HepG2 (cell line): Measurements from ENCODE around the gene DCAF6. TPM values are rescaled to one million over a fixed set of nuclear protein-coding genes. Genes with fewer than 3 reads are reported as not detected.

Experiments used
- ERF ChIP-seq: IDR thresholded peaks from 2 replicates; pipeline ENCODE4 v1.6.1; 2018; ENCODE audit warnings: missing biosample characterization, missing genetic modification reagents
- KAT7 ChIP-seq: IDR thresholded peaks from 2 replicates; pipeline ENCODE4 v1.6.1; 2018; ENCODE audit warnings: borderline replicate concordance, missing compliant biosample characterization
- KLF13 ChIP-seq: sonication (generic); formaldehyde crosslinking; IDR thresholded peaks from 2 replicates; pipeline ENCODE4 v1.4.0; 2020; ENCODE audit warnings: mild to moderate bottlenecking, missing genetic modification reagents
- MED1 ChIP-seq: sonication (generic); formaldehyde crosslinking; IDR thresholded peaks from 2 replicates; pipeline ENCODE4 v1.4.0; 2020; ENCODE audit warnings: missing genetic modification reagents
- SMYD3 ChIP-seq: sonication (generic); formaldehyde crosslinking; IDR thresholded peaks from 2 replicates; pipeline ENCODE4 v1.8.1; 2023; ENCODE audit warnings: mild to moderate bottlenecking, missing genetic modification reagents
- THAP11 ChIP-seq: IDR thresholded peaks from 2 replicates; pipeline ENCODE4 v1.6.1; 2016; ENCODE audit warnings: missing biosample characterization, missing genetic modification reagents
- ZBTB7B ChIP-seq: sonication (generic); formaldehyde crosslinking; IDR thresholded peaks from 2 replicates; pipeline ENCODE4 v1.4.0; 2020; ENCODE audit warnings: missing genetic modification reagents
- ZNF337 ChIP-seq: sonication (generic); formaldehyde crosslinking; IDR thresholded peaks from 2 replicates; pipeline ENCODE4 v1.5.1; 2020; ENCODE audit warnings: missing genetic modification reagents, low read depth, mild to moderate bottlenecking, borderline replicate concordance
- ZSCAN21 ChIP-seq: sonication (generic); formaldehyde crosslinking; IDR thresholded peaks from 2 replicates; pipeline ENCODE4 v1.8.0; 2022; ENCODE audit warnings: mild to moderate bottlenecking, missing genetic modification reagents, moderate library complexity, borderline replicate concordance
- polyA plus RNA-seq, 8 experiments: library from polyadenylated mRNA; depleted of rRNA in 3 of 8; stranded (reverse) in 7 of 8; unstranded in 1 of 8; fragments of >200 nt; fragmentation: Illumina TruSeq in 4 of 8; extraction: Trizol in 4 of 8; gene quantifications; 2 replicates each; pipeline versions ENCODE4 v1.2.1 to v1.2.3, GENCODE V29; 2011 to 2016; ENCODE audit warnings: low read depth in 4 of 8, missing spikeins in 1 of 8, mixed read lengths in 1 of 8; ENCODE audit not compliant: insufficient read depth in 1 of 8
- total RNA-seq, 5 experiments: library from RNA; depleted of rRNA; stranded (reverse); fragments of >200 nt; fragmentation: Illumina TruSeq; extraction: Trizol; gene quantifications; 2 replicates each; pipeline ENCODE4 v1.2.3, GENCODE V29; 2016; ENCODE audit warnings: low read depth in 1 of 5
- TF ChIP-seq, protein P1 (sequence below): sonication (generic); formaldehyde crosslinking; IDR thresholded peaks from 2 replicates; pipeline ENCODE4 v1.5.1; 2020; ENCODE audit warnings: mild to moderate bottlenecking, missing genetic modification reagents, borderline replicate concordance
- TF ChIP-seq, protein P2 (sequence below): sonication (generic); formaldehyde crosslinking; IDR thresholded peaks from 2 replicates; pipeline ENCODE4 v1.4.0; 2020; ENCODE audit warnings: low read depth, missing genetic modification reagents
- TF ChIP-seq, protein P3 (sequence below): sonication (generic); formaldehyde crosslinking; IDR thresholded peaks from 2 replicates; pipeline ENCODE4 v1.9.0; 2021; ENCODE audit warnings: missing genetic modification reagents, mild to moderate bottlenecking, borderline replicate concordance
- TF ChIP-seq, protein P4 (sequence below): sonication (generic); formaldehyde crosslinking; IDR thresholded peaks from 2 replicates; pipeline ENCODE4 v1.5.0; 2020; ENCODE audit warnings: missing genetic modification reagents

DCAF6 gene
- total and polyA plus RNA-seq, 2 of the 13 experiments (the other 11 are each of a cell fraction or from before 2014, with no cell fraction given): 24.7 to 33.7 TPM

DNA sequence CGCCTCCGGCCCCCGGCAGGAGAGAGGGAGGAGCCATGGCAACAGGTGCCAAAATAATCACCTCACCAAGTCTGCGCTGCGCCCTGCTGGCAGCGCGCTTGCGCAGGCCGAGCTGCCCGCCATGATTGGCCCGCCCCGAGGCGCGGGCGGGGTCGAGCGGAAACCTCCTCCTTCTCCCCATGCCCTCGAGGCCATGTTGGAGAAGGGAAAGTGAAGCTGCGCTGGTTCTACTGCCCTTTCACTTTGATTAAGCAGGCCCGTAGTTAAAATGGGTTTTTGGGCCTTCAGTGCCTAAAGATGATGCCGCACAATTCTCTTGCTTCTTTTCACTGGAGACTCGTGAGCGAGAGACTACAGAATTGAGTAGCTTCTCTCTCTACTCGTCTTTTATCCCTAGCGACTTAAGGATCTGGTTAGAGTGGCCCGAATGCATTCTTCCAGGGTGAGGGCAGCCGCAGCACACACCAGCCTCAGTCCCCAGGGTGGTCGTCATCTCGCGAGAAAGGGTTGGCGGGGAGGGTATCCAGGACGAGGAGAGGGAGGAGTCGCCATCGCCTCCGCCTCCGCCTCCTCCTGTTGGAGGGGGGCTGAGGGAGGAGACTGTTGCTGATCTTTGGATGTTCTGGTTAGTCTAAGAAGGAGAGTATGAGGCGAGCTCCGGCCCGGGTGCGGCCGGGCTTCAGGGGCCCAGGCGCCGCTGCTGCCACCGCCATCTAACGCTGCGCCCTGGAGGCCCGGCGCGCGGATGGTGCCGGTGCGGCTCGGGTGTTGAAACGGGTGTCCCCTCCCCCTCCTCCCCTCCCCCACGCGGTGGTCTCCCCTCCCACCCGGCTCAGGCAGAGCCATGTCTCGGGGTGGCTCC, at the start of gene DCAF6 (continued):
- peak; percentile 10; the same call in 1 of the 2 replicates for TF ChIP-seq KAT7 (CRISPR knock-in tag)
- peak; percentile 53; the same call in 1 of the 2 replicates for TF ChIP-seq ERF (CRISPR knock-in tag)
- peak; percentile 69; the same call in 1 of the 2 replicates for TF ChIP-seq SMYD3
- no peak for TF ChIP-seq ZNF337 (CRISPR knock-in tag)
- TF ChIP-seq, protein P1, sequence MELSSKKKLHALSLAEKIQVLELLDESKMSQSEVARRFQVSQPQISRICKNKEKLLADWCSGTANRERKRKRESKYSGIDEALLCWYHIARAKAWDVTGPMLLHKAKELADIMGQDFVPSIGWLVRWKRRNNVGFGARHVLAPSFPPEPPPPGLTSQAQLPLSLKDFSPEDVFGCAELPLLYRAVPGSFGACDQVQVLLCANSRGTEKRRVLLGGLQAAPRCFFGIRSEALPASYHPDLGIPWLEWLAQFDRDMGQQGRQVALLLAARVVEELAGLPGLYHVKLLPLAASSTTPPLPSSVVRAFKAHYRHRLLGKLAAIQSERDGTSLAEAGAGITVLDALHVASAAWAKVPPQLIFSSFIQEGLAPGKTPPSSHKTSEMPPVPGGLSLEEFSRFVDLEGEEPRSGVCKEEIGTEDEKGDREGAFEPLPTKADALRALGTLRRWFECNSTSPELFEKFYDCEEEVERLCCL (CRISPR knock-in tag): 0 out of 2 replicates have a peak, but pooled peaks have one; percentile 0
- no peak for TF ChIP-seq KLF13 (CRISPR knock-in tag)
- TF ChIP-seq, protein P2, sequence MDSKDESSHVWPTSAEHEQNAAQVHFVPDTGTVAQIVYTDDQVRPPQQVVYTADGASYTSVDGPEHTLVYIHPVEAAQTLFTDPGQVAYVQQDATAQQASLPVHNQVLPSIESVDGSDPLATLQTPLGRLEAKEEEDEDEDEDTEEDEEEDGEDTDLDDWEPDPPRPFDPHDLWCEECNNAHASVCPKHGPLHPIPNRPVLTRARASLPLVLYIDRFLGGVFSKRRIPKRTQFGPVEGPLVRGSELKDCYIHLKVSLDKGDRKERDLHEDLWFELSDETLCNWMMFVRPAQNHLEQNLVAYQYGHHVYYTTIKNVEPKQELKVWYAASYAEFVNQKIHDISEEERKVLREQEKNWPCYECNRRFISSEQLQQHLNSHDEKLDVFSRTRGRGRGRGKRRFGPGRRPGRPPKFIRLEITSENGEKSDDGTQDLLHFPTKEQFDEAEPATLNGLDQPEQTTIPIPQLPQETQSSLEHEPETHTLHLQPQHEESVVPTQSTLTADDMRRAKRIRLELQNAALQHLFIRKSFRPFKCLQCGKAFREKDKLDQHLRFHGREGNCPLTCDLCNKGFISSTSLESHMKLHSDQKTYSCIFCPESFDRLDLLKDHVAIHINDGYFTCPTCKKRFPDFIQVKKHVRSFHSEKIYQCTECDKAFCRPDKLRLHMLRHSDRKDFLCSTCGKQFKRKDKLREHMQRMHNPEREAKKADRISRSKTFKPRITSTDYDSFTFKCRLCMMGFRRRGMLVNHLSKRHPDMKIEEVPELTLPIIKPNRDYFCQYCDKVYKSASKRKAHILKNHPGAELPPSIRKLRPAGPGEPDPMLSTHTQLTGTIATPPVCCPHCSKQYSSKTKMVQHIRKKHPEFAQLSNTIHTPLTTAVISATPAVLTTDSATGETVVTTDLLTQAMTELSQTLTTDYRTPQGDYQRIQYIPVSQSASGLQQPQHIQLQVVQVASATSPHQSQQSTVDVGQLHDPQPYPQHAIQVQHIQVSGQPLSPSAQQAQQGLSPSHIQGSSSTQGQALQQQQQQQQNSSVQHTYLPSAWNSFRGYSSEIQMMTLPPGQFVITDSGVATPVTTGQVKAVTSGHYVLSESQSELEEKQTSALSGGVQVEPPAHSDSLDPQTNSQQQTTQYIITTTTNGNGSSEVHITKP: peak; percentile 30; the same call in 1 of the 2 replicates
- TF ChIP-seq, protein P3, sequence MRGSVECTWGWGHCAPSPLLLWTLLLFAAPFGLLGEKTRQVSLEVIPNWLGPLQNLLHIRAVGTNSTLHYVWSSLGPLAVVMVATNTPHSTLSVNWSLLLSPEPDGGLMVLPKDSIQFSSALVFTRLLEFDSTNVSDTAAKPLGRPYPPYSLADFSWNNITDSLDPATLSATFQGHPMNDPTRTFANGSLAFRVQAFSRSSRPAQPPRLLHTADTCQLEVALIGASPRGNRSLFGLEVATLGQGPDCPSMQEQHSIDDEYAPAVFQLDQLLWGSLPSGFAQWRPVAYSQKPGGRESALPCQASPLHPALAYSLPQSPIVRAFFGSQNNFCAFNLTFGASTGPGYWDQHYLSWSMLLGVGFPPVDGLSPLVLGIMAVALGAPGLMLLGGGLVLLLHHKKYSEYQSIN (CRISPR knock-in tag): no peak
- TF ChIP-seq ZSCAN21 (CRISPR knock-in tag): peak; percentile 46
- no peak; the same call in none of the 2 replicates for TF ChIP-seq MED1 (CRISPR knock-in tag)
- TF ChIP-seq ZBTB7B (CRISPR knock-in tag): peak; percentile 86
- TF ChIP-seq, protein P4, sequence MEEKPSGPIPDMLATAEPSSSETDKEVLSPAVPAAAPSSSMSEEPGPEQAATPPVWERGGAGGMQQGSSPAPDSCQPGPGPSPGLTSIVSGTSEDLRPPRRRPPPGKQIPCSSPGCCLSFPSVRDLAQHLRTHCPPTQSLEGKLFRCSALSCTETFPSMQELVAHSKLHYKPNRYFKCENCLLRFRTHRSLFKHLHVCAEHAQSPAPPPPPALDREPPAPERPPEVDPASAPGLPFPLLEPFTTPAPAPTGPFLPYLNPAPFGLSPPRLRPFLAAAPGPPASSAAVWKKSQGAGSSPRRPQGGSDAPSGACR: peak; percentile 48; the same call in 1 of the 2 replicates
- TF ChIP-seq THAP11 (CRISPR knock-in tag): peak; percentile 87
